Stimulated activated CD8-positive, alpha-beta memory T cell treated with anti-CD3 and anti-CD28 coated beads, Interleukin-7, amount 100 ng/mL, for 4 hours (primary cell): ENCODE data around the gene SLC16A6.
"Not testable (repeated sequence)": the region's sequence is repeated elsewhere in the genome, so short reads cannot be mapped to it uniquely, and the experiment has no call there.

Source experiments
- DNase-seq, 2 donors: peaks; one replicate each; pipeline ENCODE4 v3.0.0-alpha.2; 2020; ENCODE audit warnings: low read depth in 2 of 2

The SLC16A6 gene

DNA sequence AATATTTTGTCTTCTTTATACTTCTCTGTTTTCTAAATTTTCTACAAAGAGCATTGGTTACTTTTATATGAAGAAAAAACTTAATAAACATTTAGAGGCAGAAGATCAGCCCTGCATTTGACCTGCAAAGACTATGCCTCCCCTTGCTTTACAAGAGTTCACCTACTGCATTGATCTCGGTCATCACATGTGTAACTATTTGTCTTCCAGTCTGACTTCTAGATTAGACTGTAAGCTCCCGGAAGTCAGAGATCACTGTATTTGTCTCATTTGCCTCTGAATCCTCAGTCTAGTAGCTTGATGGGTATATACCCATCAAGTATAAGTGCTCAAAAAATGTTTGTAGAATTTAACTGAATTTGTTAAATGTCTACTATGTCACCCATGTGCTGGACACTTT is 70.7 kb downstream of the SLC16A6 start:
- not testable (repeated sequence) for DNase-seq

DNA sequence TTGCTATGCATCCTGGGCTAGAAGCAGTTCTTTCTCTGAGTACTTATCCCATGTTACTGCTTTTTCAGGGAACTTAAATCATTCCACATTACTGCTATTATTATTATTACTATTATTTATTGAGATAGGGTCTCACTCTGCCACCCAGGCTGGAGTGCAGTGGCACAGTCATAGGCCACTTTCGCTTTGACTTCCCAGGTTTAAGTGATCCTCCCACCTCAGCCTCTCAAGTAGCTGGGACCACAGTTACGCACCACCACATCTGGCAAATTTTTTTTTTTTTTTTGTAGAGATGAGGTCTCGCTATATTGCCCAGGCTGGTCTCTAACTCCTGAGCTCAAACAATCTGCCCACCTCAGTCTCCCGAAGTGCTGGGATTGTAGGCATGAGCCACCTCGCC is 71.5 kb downstream of the SLC16A6 start:
- DNase-seq: not testable (repeated sequence)
